T-helper 2 cell (primary cell): ENCODE results near the gene MTR.

Source experiments
- DNase-seq, 5 experiments: peaks; one replicate each; pipeline versions ENCODE4 v3.0.0 to v3.0.0-alpha.2; 2012 to 2022

The MTR gene

DNA sequence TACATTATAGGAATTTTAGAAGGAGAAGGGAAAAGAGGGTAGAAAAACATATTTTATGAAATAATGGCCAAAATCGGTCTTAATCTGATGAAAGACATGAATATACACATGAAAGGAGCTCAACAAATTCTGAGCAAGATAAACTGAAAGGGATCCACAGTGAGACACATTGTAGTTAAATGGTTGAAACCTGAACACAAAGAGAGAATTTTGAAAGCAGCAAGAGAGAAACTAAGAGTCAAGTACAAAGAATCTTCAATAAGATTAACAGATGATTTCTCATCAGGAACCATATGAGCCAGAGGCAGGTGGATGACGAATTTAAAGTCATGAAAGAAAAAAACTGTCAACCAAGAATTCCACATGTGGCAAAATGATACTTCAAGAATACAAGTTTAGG lies 15.8 kb upstream of the MTR start:
- DNase-seq = no peak

DNA sequence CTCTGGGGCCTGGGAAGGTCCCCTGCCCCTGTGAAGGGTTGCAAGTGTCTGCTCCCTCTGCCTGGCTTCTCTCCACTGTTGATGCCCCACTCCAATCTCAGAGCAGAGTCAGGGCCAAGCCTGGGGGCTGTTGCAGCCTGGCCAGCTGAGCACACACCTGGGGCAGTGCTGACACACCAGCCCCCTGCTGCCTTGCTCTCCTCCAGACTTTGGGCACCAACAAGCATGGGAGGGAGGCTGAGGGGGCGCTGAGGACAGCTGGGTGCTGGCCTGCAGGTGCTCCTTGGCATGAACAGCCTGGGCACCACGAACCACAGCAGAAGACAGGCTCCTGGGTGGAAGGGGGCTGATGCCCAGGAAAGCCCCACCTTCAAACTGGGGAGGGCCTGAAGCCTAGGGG lies 9.6 kb upstream of the MTR start:
- DNase-seq = no peak

DNA sequence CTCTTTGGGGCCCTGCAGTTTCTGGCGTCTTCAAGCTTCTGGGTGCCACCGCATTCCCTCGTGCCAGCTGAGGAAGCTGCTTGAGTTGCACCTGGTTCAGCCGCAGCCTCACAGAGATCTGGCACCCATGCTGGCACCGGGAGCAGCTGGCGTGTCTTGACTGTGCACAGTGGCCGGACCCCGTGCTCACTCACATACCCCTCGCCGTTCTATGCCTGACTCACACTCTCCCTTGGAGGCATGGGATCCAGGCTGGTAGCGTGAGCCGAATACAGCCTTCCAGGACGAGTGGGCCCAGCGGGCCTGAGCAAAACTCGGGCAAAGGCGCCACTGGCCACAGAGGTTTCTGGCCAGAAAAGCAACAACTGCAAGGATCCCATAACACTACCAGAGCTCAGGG lies 8.6 kb upstream of the MTR start:
- DNase-seq = no peak

- no peak for DNase-seq
Measured at GRCh38 chr1:236794585-236795034, 482 bp upstream of the MTR start.

GRCh38 chr1:236795757-236796667 lies 920 bp downstream of the MTR start:
- DNase-seq = peak in 3 of 5 experiments; percentile 63 to 74 (median 65)

DNA sequence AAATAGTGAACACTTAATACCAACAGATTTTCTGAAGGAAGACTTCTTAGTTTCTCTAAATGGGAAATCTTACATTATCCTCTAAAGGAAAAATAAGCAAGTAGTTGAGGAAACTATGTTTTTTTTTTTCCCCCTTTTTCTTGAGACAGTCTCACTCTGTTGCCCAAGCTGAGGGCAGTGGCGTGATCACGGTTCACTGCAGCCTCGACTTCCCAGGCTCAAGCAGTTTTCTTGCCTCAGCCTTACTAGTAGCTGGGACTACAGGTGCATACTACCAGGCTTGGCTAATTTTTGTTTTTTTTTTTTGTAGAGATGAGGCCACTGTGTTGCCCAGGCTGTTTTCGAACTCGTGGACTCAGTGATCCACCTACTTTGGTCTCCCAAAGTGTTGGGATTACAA lies 3.9 kb downstream of the MTR start:
- DNase-seq = no peak

DNA sequence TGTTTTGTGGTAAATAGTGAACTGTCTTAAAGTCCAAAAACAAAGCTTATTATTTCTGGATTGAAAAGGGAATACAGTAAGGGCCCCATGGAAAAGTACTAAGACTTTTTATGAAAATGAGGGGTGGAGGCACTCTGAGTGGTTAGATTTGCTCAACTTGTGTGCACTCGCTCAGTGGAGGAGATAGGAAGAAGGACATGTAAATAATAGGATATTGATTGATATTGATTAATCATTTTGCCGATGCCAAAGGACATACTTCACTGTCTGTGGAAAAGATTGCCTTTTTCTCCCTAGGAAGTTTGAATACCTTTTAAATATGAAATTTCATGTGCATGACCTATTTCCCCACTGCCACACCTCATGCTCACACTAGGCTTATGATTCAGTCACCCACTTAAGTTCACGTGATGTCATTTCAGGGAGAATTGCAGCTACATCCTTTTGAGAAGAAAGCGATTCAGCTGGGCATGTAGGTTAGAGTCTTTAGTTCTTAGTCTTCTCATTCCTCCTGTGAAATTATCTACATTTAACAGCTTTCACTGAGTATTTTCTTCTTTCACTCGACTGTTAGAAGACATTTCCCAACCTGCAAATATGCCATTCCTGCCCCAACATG lies 5.0 kb downstream of the MTR start:
- DNase-seq = no peak

- DNase-seq = no peak
Measured at GRCh38 chr1:236800623-236801022, 5.5 kb downstream of the MTR start.

DNA sequence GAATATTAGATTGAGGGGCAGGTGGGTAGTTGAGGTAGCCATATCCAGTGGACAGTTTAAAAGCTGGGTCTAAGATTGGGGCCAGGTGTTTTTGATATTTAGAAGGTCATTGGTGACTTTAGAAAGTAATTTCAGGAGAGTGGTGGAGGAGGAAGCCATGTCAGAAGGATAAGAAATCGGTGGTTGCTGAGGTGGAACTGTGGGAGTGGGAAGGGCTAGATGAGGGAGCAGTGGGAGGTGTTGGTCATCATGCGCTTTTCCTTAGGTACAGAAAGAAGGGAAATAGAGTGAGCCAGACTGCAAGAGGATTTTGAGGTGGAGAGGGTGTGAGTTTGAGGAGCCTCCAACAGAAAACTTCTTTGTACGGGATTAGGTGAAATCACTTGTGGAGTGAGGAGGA lies 7.2 kb downstream of the MTR start:
- DNase-seq = no peak

- DNase-seq = no peak
Measured at GRCh38 chr1:236806634-236807033, 11.5 kb downstream of the MTR start.

- DNase-seq = no peak
Measured at GRCh38 chr1:236808005-236808404, 12.9 kb downstream of the MTR start.

GRCh38 chr1:236808564-236809130 lies 13.6 kb downstream of the MTR start:
- DNase-seq = no peak

DNA sequence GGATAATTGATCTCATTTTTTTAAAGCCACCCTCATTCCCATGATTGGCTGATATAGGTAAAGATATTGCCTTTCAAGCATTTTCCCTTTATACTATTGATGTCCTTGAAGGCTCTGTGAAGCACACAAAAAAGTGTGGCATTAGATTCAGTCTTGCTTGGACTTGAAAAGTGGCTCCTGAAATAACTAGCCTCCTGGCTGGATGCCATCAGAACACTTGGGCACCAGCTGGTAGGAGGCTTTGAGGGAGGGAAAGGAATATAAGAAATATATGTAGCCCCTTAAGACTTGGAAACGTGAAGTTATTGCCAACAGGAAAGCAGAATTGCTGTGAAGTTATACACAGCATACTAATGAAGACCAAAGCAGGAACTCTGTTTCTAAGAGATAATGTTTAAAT lies 14.1 kb downstream of the MTR start:
- no peak for DNase-seq

DNA sequence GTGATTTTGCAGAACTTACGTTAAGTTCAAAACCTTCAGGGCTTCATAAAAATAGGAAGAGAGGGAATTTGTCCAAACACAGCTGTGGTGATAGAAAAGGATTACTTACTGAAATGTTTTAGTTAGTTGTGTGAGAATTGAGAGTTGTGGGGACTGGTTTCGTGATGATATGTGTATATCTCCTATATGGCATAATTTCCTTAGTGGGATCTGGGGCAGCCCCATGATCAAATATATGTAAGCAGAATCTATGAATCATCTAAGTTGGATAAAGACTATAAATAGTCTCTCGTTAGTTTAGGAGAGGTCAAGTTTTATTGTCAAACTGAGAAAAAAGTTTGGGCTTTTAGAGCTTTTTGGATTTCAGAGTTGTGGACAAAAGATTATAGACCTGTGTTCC lies 14.9 kb downstream of the MTR start:
- no peak for DNase-seq

GRCh38 chr1:236812334-236813030 lies 17.4 kb downstream of the MTR start:
- DNase-seq = no peak

DNA sequence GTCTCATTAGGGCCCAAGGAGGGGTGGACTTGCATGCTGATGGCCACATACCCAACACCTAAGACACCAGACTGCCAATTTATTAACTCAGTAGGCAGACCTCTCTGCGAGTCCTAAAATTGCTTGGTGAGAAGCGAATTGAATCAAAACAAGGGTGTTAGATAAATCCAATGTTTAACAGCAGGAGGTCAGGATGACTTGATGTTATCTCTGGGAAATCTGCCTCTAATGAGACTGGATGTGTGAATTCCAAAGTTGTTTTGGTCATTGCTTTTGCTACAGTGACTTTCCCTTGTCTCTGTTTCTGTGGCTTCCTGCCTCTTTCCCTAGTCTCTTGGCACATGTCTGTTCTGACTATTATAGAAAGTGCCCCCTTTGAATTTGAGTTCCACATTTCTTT lies 20.8 kb downstream of the MTR start:
- DNase-seq = no peak

DNA sequence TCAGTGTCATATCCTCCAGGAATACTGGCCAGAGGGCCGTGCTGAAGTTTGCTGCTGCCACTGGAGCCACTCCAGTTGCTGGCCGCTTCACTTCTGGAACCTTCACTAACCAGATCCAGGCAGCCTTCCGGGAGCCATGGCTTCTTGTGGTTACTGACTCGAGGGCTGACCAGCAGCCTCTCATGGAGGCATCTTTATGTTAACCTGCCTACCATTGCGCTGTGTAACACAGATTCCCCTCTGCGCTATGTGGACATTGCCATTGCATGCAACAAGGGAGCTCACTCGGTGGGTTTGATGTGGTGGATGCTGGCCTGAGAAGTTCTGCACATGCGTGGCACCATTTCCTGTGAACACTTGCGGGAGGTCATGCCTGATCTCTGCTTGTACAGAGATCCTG lies 24.8 kb downstream of the MTR start:
- no peak for DNase-seq

GRCh38 chr1:236821091-236821627 lies 26.1 kb downstream of the MTR start:
- DNase-seq = no peak

- DNase-seq = no peak
Measured at GRCh38 chr1:236823559-236823958, 28.5 kb downstream of the MTR start.

DNA sequence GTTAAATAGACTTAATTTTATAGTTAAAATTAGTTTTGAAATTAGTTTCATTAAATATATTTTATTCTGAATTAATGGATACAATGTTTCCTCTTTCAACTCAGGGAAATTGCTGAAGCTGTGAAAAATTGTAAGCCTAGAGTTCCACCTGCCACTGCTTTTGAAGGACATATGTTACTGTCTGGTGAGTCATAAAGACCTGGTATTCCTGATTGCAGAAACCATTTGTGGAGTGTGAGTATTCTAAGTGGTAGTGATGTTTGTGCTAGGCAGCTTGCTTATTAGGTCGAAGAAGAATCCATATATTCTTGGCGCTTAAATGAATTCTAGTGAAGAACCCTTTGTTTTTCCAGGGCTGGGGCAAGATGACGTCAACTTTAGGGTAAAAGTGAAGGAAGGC lies 34.0 kb downstream of the MTR start:
- DNase-seq = no peak

- DNase-seq = no peak
Measured at GRCh38 chr1:236830116-236830515, 35.0 kb downstream of the MTR start.

- DNase-seq = no peak
Measured at GRCh38 chr1:236830560-236830959, 35.5 kb downstream of the MTR start.

- no peak for DNase-seq
Measured at GRCh38 chr1:236833575-236833974, 38.5 kb downstream of the MTR start.
